Measurements from ENCODE around the gene GRIK2. TPM values are rescaled to one million over a fixed set of nuclear protein-coding genes. Genes with fewer than 3 reads are reported as not detected.

Gene GRIK2
- total RNA-seq, 1 experiment from 2014 or later, result 6.6 TPM

GRCh38 chr6:101534386-101534785 lies 140.9 kb downstream of the GRIK2 start:
- no TSS peak for BruUV-seq (replicated peaks)
- Histone ChIP-seq H3K4me1 (ENCODE audit: control insufficient read depth, insufficient read depth, low read length) (no peaks in the 10 kb centered on the region), H3K27ac (ENCODE audit: low read length) (no peak overlapping the region), H3K9me3 (ENCODE audit: control insufficient read depth, insufficient read depth, low read depth, low read length) (no peaks in the 10 kb centered on the region), H3K4me3 (ENCODE audit: low read depth in 2 of 2, low read length in 2 of 2) (no peak overlapping the region), H3K36me3 (ENCODE audit: control insufficient read depth, insufficient read depth, low read length) (no peaks in the 10 kb centered on the region), H3K27me3 (ENCODE audit: control insufficient read depth, insufficient read depth, low read length) (no peaks in the 10 kb centered on the region)
- DNase-seq (ENCODE audit: low read depth, low spot score), result no peak
- intact Hi-C loops (cut with micrococcal nuclease; ENCODE audit: unreplicated experiment), result no loop called here
- POLR2A ChIA-PET, result no interaction called here
- CTCF ChIA-PET, result no interaction called here
- ATAC-seq, result no peak
- no peak for TF ChIP-seq REST (IDR thresholded peaks at IDR 0.05; ENCODE audit: insufficient read depth in 1 of 2, low read depth in 2 of 2, low read length in 1 of 2)
- no peak for TF ChIP-seq CTCF (IDR thresholded peaks at IDR 0.05)
- no peak for TF ChIP-seq TCF7L2 (IDR thresholded peaks at IDR 0.05; ENCODE audit: low read depth, low read length)
- no peak for TF ChIP-seq POLR2AphosphoS5 (IDR thresholded peaks at IDR 0.05; ENCODE audit: low read depth, low read length)
- TF ChIP-seq SIN3A (IDR thresholded peaks at IDR 0.05; ENCODE audit: borderline replicate concordance, insufficient read depth, low read depth, low read length), result no peak
- in situ Hi-C loops (cut with HindIII; ENCODE audit: low pct_unique_long_range_greater_than_20kb, low sequenced_read_pairs), result no loop called here

GRCh38 chr6:101534821-101535220 lies 141.3 kb downstream of the GRIK2 start:
- BruUV-seq (replicated peaks), result no TSS peak
- H3K9me3 ChIP-seq (ENCODE audit: control insufficient read depth, insufficient read depth, low read depth, low read length), result no peaks in the 10 kb centered on the region
- CTCF ChIA-PET, result no interaction called here
- H3K4me3 ChIP-seq (ENCODE audit: low read depth in 2 of 2, low read length in 2 of 2), result no peak overlapping the region
- DNase-seq (ENCODE audit: low read depth, low spot score), result no peak
- in situ Hi-C loops (cut with HindIII; ENCODE audit: low pct_unique_long_range_greater_than_20kb, low sequenced_read_pairs), result no loop called here
- H3K27me3 ChIP-seq (ENCODE audit: control insufficient read depth, insufficient read depth, low read length), result no peaks in the 10 kb centered on the region
- H3K27ac ChIP-seq (ENCODE audit: low read length), result no peak overlapping the region
- POLR2A ChIA-PET, result no interaction called here
- no peaks in the 10 kb centered on the region for H3K36me3 ChIP-seq (ENCODE audit: control insufficient read depth, insufficient read depth, low read length)
- no peaks in the 10 kb centered on the region for H3K4me1 ChIP-seq (ENCODE audit: control insufficient read depth, insufficient read depth, low read length)
- intact Hi-C loops (cut with micrococcal nuclease; ENCODE audit: unreplicated experiment), result no loop called here
- no peak for ATAC-seq
- TF ChIP-seq REST (IDR thresholded peaks at IDR 0.05; ENCODE audit: insufficient read depth in 1 of 2, low read depth in 2 of 2, low read length in 1 of 2) (no peak), SIN3A (IDR thresholded peaks at IDR 0.05; ENCODE audit: borderline replicate concordance, insufficient read depth, low read depth, low read length) (no peak), POLR2AphosphoS5 (IDR thresholded peaks at IDR 0.05; ENCODE audit: low read depth, low read length) (no peak), CTCF (IDR thresholded peaks at IDR 0.05) (no peak), TCF7L2 (IDR thresholded peaks at IDR 0.05; ENCODE audit: low read depth, low read length) (no peak)
